Hematopoietic multipotent progenitor cell (in vitro differentiated cells): ENCODE results near the gene KLK1. TPM values are rescaled to one million over a fixed set of nuclear protein-coding genes. Genes with fewer than 3 reads are reported as not detected.

Source experiments
- DNase-seq, 3 donors: peaks; one replicate each; pipeline ENCODE4 v3.0.0-alpha.2; 2011 to 2015; ENCODE audit warnings: low read depth in 2 of 3, low spot score in 2 of 3
- total RNA-seq: library from RNA; depleted of rRNA; stranded (reverse); fragments of >200 nt; gene quantifications from one replicate; pipeline ENCODE4 v1.2.3, GENCODE V29; 2012

Gene KLK1
- not detected for total RNA-seq

DNA sequence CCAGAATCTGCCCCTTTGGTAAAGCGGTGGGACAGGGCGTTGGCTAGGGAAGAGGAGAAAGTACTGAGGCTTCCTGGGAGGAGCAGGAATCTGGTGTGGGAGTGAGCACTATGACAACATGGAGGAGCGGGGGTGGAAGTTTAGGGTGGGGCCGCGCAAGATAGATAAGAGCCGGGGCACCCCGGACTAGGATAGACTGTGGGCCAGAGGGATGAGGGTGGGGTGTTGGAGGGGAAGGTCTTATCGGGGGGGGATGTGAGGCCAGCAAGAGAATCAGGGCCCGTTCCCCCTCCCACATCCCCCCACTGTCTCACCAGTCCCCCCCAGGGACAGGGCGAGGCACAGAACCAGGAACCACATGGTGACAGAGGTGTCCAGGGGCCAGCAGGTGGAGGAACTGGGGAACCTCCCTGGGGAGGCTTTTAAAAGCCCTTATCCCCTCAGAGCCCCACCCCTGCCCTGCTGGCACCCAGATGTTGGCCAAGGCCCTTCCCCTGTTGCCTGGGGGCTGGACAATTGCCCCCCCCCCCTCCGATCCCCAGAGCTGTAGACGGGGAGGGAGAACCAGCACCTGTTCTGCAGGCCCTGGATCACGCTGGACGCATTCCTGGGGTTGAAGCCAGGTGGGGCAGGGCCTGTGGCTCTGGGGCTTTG lies at the start of gene KLK1:
TSS of gene KLK1 (minus strand) at position 399 of the 654 bp plus-strand sequence. CDS start at position 360, 39 bp downstream.
- no peak for DNase-seq

DNA sequence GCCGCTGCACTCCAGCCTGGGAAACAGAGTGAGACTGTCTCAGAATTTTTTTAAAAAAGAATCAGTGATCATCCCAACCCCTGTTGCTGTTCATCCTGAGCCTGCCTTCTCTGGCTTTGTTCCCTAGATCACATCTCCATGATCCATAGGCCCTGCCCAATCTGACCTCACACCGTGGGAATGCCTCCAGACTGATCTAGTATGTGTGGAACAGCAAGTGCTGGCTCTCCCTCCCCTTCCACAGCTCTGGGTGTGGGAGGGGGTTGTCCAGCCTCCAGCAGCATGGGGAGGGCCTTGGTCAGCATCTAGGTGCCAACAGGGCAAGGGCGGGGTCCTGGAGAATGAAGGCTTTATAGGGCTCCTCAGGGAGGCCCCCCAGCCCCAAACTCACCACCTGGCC lies 49.5 kb upstream of the KLK1 start, which contains the start of gene KLK2:
TSS of gene KLK2 (plus strand) at position 384 of the 400 bp plus-strand sequence. CDS start 35 bp downstream, outside the sequence.
- DNase-seq, result no peak

DNA sequence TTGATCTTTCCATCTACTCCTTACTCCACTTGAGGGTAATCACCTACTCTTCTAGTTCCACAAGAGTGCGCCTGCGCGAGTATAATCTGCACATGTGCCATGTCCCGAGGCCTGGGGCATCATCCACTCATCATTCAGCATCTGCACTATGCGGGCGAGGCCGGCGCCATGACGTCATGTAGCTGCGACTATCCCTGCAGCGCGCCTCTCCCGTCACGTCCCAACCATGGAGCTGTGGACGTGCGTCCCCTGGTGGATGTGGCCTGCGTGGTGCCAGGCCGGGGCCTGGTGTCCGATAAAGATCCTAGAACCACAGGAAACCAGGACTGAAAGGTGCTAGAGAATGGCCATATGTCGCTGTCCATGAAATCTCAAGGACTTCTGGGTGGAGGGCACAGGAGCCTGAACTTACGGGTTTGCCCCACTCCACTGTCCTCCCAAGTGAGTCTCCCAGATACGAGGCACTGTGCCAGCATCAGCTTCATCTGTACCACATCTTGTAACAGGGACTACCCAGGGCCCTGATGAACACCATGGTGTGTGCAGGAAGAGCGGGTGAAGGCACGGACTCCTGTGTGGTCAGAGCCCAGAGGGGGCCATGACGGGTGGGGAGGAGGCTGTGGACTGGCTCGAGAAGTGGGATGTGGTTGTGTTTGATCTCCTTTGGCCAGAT lies 47.0 kb upstream of the KLK1 start:
- DNase-seq, result peak in 1 of 3 donors; percentile 6

DNA sequence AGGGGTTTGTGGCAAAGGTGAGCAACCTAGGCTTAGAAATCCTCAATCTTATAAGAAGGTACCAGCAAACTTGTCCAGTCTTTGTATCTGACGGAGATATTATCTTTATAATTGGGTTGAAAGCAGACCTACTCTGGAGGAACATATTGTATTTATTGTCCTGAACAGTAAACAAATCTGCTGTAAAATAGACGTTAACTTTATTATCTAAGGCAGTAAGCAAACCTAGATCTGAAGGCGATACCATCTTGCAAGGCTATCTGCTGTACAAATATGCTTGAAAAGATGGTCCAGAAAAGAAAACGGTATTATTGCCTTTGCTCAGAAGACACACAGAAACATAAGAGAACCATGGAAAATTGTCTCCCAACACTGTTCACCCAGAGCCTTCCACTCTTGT lies 45.9 kb upstream of the KLK1 start:
- no peak for DNase-seq

DNA sequence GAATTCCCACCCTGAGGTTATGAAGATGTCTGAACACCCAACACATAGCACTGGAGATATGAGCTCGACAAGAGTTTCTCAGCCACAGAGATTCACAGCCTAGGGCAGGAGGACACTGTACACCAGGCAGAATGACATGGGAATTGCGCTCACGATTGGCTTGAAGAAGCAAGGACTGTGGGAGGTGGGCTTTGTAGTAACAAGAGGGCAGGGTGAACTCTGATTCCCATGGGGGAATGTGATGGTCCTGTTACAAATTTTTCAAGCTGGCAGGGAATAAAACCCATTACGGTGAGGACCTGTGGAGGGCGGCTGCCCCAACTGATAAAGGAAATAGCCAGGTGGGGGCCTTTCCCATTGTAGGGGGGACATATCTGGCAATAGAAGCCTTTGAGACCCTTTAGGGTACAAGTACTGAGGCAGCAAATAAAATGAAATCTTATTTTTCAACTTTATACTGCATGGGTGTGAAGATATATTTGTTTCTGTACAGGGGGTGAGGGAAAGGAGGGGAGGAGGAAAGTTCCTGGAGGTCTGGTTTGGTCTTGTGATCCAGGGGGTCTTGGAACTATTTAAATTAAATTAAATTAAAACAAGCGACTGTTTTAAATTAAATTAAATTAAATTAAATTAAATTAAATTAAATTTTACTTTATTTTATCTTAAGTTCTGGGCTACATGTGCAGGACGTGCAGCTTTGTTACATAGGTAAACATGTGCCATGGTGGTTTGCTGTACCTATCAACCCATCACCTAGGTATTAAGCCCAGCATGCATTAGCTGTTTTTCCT lies 38.1 kb upstream of the KLK1 start:
- DNase-seq, result no peak

DNA sequence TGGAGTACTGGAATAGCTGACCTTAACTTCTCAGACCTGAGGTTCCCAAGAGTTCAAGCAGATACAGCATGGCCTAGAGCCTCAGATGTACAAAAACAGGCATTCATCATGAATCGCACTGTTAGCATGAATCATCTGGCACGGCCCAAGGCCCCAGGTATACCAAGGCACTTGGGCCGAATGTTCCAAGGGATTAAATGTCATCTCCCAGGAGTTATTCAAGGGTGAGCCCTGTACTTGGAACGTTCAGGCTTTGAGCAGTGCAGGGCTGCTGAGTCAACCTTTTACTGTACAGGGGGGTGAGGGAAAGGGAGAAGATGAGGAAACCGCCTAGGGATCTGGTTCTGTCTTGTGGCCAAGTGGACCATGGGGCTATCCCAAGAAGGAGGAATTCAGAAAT lies 37.4 kb upstream of the KLK1 start:
- DNase-seq, result no peak

DNA sequence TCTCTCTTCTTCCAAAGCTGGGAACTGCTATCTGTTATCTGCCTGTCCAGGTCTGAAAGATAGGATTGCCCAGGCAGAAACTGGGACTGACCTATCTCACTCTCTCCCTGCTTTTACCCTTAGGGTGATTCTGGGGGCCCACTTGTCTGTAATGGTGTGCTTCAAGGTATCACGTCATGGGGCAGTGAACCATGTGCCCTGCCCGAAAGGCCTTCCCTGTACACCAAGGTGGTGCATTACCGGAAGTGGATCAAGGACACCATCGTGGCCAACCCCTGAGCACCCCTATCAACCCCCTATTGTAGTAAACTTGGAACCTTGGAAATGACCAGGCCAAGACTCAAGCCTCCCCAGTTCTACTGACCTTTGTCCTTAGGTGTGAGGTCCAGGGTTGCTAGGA lies 36.3 kb upstream of the KLK1 start:
- no peak for DNase-seq

DNA sequence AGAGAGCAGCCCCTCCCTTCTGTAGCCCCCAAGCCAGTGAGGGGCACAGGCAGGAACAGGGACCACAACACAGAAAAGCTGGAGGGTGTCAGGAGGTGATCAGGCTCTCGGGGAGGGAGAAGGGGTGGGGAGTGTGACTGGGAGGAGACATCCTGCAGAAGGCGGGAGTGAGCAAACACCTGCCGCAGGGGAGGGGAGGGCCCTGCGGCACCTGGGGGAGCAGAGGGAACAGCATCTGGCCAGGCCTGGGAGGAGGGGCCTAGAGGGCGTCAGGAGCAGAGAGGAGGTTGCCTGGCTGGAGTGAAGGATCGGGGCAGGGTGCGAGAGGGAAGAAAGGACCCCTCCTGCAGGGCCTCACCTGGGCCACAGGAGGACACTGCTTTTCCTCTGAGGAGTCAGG lies 35.3 kb upstream of the KLK1 start:
- no peak for DNase-seq

DNA sequence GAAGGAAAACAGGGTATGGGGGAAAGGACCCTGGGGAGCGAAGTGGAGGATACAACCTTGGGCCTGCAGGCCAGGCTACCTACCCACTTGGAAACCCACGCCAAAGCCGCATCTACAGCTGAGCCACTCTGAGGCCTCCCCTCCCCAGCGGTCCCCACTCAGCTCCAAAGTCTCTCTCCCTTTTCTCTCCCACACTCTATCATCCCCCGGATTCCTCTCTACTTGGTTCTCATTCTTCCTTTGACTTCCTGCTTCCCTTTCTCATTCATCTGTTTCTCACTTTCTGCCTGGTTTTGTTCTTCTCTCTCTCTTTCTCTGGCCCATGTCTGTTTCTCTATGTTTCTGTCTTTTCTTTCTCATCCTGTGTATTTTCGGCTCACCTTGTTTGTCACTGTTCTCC lies 33.8 kb upstream of the KLK1 start:
- no peak for DNase-seq

DNA sequence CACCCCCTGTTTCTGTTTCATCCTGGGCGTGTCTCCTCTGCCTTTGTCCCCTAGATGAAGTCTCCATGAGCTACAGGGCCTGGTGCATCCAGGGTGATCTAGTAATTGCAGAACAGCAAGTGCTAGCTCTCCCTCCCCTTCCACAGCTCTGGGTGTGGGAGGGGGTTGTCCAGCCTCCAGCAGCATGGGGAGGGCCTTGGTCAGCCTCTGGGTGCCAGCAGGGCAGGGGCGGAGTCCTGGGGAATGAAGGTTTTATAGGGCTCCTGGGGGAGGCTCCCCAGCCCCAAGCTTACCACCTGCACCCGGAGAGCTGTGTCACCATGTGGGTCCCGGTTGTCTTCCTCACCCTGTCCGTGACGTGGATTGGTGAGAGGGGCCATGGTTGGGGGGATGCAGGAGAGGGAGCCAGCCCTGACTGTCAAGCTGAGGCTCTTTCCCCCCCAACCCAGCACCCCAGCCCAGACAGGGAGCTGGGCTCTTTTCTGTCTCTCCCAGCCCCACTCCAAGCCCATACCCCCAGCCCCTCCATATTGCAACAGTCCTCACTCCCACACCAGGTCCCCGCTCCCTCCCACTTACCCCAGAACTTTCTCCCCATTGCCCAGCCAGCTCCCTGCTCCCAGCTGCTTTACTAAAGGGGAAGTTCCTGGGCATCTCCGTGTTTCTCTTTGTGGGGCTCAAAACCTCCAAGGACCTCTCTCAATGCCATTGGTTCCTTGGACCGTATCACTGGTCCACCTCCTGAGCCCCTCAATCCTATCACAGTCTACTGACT lies 31.2 kb upstream of the KLK1 start, which contains the start of gene KLK3:
TSS of gene KLK3 (plus strand) at position 280 of the 775 bp plus-strand sequence. CDS start at position 321, 41 bp downstream.
- no peak for DNase-seq

DNA sequence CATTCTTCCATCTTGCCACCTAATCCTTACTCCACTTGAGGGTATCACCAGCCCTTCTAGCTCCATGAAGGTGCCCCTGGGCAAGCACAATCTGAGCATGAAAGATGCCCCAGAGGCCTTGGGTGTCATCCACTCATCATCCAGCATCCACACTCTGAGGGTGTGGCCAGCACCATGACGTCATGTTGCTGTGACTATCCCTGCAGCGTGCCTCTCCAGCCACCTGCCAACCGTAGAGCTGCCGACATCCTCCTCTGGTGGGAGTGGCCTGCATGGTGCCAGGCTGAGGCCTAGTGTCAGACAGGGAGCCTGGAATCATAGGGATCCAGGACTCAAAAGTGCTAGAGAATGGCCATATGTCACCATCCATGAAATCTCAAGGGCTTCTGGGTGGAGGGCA lies 28.0 kb upstream of the KLK1 start:
- DNase-seq, result no peak

DNA sequence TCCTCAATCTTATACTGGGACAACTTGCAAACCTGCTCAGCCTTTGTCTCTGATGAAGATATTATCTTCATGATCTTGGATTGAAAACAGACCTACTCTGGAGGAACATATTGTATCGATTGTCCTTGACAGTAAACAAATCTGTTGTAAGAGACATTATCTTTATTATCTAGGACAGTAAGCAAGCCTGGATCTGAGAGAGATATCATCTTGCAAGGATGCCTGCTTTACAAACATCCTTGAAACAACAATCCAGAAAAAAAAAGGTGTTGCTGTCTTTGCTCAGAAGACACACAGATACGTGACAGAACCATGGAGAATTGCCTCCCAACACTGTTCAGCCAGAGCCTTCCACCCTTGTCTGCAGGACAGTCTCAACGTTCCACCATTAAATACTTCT lies 27.2 kb upstream of the KLK1 start:
- no peak for DNase-seq

DNA sequence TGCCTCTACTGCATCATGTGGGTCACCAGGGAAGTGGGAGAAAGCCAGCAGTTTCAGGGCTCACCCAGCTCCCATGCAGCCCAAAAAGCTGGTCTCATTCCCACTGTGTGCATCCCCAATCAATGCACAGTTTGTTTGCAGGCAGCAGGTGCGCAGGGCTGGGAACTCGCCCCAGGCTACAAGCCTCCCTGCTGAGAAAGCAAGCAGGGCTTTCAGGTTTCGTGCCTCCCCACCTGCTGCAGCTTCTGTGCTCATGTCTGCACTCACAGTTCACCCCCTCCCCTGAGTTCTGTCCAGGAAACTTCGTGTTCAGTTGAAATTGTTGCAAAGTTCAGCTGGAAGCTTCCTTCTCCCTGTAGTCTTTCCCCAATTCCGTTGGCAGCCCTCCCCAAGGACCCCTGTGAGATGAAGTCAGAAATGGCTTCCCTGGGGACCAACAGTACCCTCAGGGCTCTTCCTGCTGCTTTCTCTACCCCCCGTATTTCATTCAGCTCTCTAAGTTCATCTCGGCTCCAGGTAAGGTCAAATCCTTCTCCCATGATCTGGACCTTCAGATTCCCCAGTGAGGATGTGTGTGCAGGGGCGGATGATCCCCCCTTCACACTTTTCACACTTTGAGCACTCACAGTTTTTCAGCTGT lies 20.8 kb upstream of the KLK1 start:
- DNase-seq, result no peak

DNA sequence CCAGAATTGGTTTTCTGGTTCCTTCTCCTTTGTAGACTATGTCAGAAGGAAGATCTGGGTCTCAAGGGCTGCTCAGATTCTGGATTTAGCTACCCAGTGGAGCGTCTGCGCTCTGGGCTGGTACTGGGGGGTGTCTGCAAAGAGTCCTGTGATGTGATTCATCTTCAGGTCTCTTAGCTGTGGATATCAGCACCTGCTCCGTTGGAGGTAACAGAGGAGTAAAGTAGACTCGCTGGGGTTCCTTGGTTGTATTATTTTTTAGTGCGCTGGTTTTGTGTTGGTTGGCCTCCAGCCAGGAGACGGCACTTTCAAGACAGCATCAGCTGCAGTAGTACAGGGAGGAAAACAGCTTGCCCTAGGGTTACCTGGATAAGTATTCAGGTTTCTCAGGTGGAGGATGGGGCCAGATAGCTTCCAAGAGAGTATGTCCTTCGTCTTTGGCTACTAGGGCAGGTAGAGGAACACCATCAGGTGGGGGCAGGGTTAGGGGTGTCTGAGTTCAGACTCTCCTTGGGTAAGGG lies 20.2 kb upstream of the KLK1 start:
- no peak for DNase-seq

DNA sequence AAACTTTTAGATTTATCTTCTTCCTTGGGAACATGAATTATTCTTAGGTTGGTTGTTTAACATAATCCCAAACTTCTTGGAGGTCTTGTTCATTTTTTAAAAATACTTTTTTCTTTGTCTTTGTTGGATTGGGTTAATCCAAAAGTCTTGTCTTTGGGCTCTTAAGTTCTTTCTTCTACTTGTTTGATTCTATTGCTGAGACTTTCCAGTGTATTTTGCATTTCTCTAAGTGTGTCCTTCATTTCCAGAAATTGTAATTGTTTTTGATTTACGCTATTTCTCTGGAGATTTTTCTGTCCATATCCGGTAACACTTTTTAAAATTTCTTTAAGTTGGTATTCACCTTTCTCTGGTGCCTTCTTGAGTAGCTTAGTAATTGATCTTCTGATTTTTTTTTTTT lies 19.6 kb upstream of the KLK1 start:
- DNase-seq, result no peak

DNA sequence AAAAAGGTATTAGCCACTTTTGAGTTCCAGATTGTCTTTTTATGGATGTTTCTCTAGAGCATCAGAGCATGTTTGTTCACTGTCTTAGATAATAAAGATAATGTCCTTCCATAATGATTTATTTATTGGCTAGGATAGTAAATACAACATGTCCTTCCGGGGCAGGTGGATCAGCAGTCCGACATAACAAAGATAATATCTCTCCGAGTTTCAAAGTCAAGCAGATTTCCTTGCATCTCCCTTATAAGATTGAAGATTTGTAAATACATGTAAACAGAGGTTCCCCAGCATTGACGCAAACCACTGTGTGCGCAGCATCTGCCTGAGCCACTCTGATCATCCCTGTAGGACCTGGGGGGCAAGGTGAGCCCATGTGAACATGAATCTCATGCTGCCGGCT lies 18.5 kb upstream of the KLK1 start:
- no peak for DNase-seq

DNA sequence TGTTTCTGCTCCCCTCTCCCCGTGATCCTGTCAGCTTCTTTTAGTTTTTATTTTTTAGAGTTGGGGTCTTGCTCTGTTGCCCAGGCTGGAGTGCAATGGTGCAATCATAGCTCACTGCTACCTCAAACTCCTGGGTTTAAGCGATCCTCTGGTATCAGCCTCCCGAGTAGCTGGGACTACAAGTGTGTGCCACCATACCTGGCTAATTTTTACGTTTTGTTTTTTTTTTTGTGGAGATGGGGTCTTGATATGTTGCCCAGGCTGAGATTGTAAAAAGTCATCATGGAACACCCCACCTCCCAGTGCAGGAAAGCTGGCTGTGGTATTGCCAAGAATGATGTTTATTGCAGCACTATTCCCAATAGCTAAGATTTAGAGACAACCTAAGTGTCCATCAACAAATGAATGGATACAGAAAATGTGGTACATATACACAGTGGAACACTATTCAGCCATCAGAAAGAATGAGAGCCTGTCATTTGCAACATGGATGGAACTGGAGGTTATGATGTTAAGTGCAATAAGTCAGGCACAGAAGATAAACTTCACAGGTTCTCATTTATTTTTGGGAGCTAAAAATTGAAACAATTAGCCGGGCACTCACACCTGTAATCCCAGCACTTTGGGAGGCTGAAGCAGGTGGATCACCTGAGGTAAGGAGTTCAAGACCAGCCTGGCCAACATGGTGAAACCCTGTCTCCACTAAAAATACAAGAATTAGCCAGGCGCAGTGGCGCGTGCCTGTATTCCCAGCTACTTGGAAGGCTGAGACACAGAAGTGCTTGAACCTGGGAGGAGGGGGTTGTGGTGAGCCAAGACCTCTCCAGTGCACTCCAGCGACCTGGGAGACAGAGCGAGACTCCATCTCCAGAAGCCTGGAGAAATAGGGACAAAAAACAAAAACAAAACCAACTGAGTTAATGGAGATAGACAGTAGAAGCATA lies 16.4 kb upstream of the KLK1 start:
- DNase-seq, result no peak

DNA sequence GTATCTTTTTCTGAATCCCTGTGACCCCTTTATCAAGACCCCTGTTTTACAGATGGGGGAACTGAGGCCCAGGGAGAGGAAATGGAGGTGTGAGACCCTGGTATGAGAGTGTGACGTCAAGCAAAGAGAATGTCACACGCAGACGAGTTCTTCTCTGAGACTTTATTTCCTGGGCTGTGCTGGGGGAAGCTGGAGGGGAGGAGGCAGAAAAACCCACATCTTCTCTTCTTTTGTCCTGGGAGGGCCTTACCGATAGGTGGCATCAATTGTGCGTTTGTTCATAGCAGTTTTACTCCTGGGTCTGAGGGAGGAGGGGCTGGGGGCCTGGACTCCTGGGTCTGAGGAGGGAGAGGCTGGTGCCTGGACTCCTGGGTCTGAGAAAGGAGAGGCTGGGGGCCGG lies 14.7 kb upstream of the KLK1 start:
- peak in 2 of 3 donors; percentile 14 to 28 for DNase-seq

DNA sequence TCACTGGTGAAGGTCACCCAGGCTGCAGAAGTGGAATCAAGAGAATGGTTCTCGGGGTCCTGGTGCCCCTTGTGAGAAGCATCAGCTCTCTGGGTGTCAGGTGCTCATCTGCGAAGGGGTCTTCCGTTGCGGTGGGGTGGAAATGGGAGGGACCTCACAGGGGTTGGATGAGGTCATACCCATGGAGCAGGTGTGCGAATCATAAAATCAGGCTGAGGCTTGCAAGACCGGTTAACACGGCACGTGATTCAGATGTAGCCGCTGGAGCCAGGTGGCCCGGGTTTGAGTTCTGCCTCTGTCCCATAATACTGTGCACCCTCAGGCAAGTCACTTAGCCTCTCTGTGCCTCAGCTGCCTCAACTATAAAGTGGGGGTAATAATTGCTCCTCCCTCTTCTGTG lies 13.7 kb upstream of the KLK1 start:
- DNase-seq, result no peak
